OCI-LY7 (cell line): Measurements from ENCODE around the gene TSG101. TPM values are rescaled to one million over a fixed set of nuclear protein-coding genes. Genes with fewer than 3 reads are reported as not detected.

Source experiments
- BruUV-seq: library from RNA; stranded (reverse); fragments of 400-500 nt; replicated peaks from 2 replicates; lab custom pipeline; 2021; lab: Mats Ljungman, UMichigan
- CTCF ChIA-PET: fragments of 300-600 bp; sonication (Branson Sonifier 250); formaldehyde crosslinking; loops from one replicate; lab custom pipeline; 2022; ENCODE audit warnings: antibody characterized with exemption; ENCODE audit not compliant: unreplicated experiment; lab: Charles Lee
- POLR2A ChIA-PET: fragments of 300-600 bp; sonication (Branson Sonifier 250); formaldehyde crosslinking; loops from one replicate; lab custom pipeline; 2022; ENCODE audit warnings: antibody characterized with exemption; lab: Charles Lee
- DNase-seq: peaks from one replicate; pipeline ENCODE4 v3.0.0-alpha.2; 2015; ENCODE audit warnings: low spot score
- H2AFZ ChIP-seq: fragments of 200-600 bp; sonication (generic), shearing (Covaris generic); 2 replicates; pipeline ENCODE4 v1.6.1; 2014; ENCODE audit warnings: mild to moderate bottlenecking, antibody characterized with exemption, low read length, moderate library complexity
- H3K27ac ChIP-seq: fragments of 200-600 bp; sonication (generic); 2 replicates; pipeline ENCODE4 v1.5.1; 2014; ENCODE audit warnings: mixed run types, low read depth, mild to moderate bottlenecking, moderate library complexity, low read length, inconsistent platforms; ENCODE audit not compliant: poor library complexity, severe bottlenecking
- H3K36me3 ChIP-seq: fragments of 200-600 bp; sonication (generic); 2 replicates; pipeline ENCODE4 v1.6.1; 2014; ENCODE audit warnings: mild to moderate bottlenecking, antibody characterized with exemption, low read length, moderate library complexity, mixed read lengths; ENCODE audit not compliant: insufficient read depth
- H3K4me1 ChIP-seq: fragments of 200-600 bp; sonication (generic); 2 replicates; pipeline ENCODE4 v1.5.1; 2014; ENCODE audit warnings: mild to moderate bottlenecking, low read length; ENCODE audit not compliant: insufficient read depth, poor library complexity, severe bottlenecking
- H3K4me2 ChIP-seq: fragments of 200-600 bp; sonication (generic); 2 replicates; pipeline ENCODE4 v1.6.1; 2014; ENCODE audit warnings: mild to moderate bottlenecking, low read length
- H3K4me3 ChIP-seq: fragments of 200-600 bp; sonication (generic); 2 replicates; pipeline ENCODE4 v1.5.1; 2014; ENCODE audit warnings: mild to moderate bottlenecking, low read depth, low read length; ENCODE audit not compliant: poor library complexity, severe bottlenecking
- H3K79me2 ChIP-seq: fragments of 200-600 bp; sonication (generic); 2 replicates; pipeline ENCODE4 v1.6.1; 2016; ENCODE audit warnings: low read depth, mild to moderate bottlenecking, low read length, moderate library complexity, mixed read lengths; ENCODE audit not compliant: insufficient read depth
- H3K9me2 ChIP-seq: fragments of 200-600 bp; sonication (generic); 2 replicates; pipeline ENCODE4 v1.6.1; 2016; ENCODE audit warnings: mild to moderate bottlenecking, low read length, mixed read lengths; ENCODE audit not compliant: insufficient read depth
- H3K9me3 ChIP-seq: fragments of 200-600 bp; sonication (generic); 2 replicates; pipeline ENCODE4 v1.6.1; 2014; ENCODE audit warnings: mild to moderate bottlenecking, mixed run types, low read length, mixed read lengths
- H4K20me1 ChIP-seq: fragments of 200-600 bp; sonication (generic); 2 replicates; pipeline ENCODE4 v1.6.1; 2014; ENCODE audit warnings: mild to moderate bottlenecking, antibody characterized with exemption, low read length, moderate library complexity, mixed read lengths; ENCODE audit not compliant: insufficient read depth
- EZH2phosphoT487 ChIP-seq: fragments of 200-600 bp; sonication (generic); IDR thresholded peaks from 2 replicates; pipeline ENCODE4 v1.6.1; 2018; ENCODE audit warnings: low read depth, borderline replicate concordance, mild to moderate bottlenecking, mixed run types, antibody characterized with exemption, low read length, moderate library complexity, mixed read lengths
- intact Hi-C: fragments of 100-400 bp; cut with micrococcal nuclease; formaldehyde crosslinking; loops from one replicate; pipeline ENCODE4 v1.10.0; 2022; ENCODE audit not compliant: unreplicated experiment
- total RNA-seq, 2 experiments: library from RNA; depleted of rRNA in 1 of 2; stranded (reverse); fragments of >200 nt in 1 of 2; shearing (Covaris generic) in 1 of 2; gene quantifications; 2 replicates each; pipeline ENCODE4 v1.2.3, GENCODE V29; 2014 to 2022
- TF ChIP-seq, protein P1 (sequence below): fragments of 200-600 bp; sonication (generic); conservative IDR thresholded peaks from 2 replicates; pipeline ENCODE4 v1.5.1; 2014; ENCODE audit warnings: mild to moderate bottlenecking, antibody characterized with exemption, low read length, moderate library complexity, mixed read lengths

The TSG101 gene
- total RNA-seq, 2 experiments from 2014 or later, result 54.2 to 96.8 TPM

DNA sequence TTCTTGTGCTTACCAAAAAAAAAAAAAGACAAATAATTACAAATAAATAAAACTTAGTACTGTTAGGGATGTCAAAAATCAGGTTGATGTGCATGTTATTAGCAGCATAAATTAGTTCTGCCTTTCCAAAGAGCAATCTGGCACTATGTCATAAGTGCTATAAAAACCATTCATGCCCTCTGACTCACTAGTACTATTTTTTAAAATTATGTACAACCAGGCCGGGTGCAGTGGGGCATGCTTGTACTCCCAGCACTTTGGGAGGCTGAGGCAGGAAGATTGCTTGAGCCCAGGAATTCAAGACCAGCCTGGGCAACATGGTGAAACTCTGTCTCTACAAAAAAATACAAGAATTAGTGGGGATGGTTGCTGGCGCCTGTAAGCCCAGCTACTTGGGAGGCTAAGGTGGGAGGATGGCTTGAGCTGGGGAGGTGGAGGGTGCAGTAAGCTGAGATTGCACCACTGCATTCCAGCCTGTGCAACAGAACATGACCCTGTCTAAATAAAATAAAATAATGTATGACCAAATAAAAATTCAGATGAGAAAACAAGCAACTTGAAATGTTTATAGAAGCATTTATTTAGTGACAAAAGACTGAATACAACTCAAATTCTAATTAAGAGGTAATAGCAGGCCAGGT, 36.5 kb upstream of the TSG101 start:
- Histone ChIP-seq H3K79me2 (no peaks in the 10 kb centered on the region), H3K9me2 (no peaks in the 10 kb centered on the region), H3K4me1 (no peaks in the 10 kb centered on the region), H2AFZ (no peak overlapping the region), H3K27ac (no peak overlapping the region), H3K9me3 (no peaks in the 10 kb centered on the region), H3K4me2 (no peak overlapping the region), H3K4me3 (no peak overlapping the region), H3K36me3 (no peaks in the 10 kb centered on the region), H4K20me1 (no peaks in the 10 kb centered on the region)
- no peak for TF ChIP-seq EZH2phosphoT487
- TF ChIP-seq, protein P1, sequence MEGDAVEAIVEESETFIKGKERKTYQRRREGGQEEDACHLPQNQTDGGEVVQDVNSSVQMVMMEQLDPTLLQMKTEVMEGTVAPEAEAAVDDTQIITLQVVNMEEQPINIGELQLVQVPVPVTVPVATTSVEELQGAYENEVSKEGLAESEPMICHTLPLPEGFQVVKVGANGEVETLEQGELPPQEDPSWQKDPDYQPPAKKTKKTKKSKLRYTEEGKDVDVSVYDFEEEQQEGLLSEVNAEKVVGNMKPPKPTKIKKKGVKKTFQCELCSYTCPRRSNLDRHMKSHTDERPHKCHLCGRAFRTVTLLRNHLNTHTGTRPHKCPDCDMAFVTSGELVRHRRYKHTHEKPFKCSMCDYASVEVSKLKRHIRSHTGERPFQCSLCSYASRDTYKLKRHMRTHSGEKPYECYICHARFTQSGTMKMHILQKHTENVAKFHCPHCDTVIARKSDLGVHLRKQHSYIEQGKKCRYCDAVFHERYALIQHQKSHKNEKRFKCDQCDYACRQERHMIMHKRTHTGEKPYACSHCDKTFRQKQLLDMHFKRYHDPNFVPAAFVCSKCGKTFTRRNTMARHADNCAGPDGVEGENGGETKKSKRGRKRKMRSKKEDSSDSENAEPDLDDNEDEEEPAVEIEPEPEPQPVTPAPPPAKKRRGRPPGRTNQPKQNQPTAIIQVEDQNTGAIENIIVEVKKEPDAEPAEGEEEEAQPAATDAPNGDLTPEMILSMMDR, result no peak
- no peak for DNase-seq
- intact Hi-C loops, result no loop called here
- POLR2A ChIA-PET, result interaction anchor here (0.8 kb wide), 1 partner anchor 37 kb away, joined by 3 read pairs; no protein-coding TSS in a partner anchor
- no TSS peak for BruUV-seq
- CTCF ChIA-PET, result interaction anchor here (0.6 kb wide), 1 partner anchor 159 kb away, joined by 3 read pairs; no protein-coding TSS in a partner anchor

DNA sequence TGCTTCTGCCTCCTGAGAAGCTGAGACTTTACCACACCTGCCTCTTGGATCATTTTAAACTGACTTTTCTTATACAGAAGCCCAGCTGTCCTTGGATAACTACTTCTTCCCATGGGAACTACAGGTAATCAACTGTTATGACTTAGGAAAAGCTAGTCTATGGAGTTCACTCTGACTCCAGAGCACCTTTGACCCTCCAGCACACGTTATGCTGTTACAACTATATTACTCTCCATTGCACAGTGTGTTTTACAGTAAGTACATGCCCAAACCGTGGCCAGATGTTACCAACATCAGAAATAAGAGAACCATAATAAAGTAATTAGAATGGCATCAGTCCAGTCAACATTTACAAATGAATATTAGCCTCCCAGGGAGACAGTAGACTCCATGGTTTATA, 21.3 kb upstream of the TSG101 start:
- DNase-seq, result no peak
- ChIA-PET POLR2A (interaction anchor here (1.1 kb wide), 1 partner anchor 28 kb away, joined by 4 read pairs; no protein-coding TSS in a partner anchor), CTCF (no interaction called here)
- H3K36me3 ChIP-seq, result no peaks in the 10 kb centered on the region
- H3K79me2 ChIP-seq, result no peaks in the 10 kb centered on the region
- H4K20me1 ChIP-seq, result no peaks in the 10 kb centered on the region
- no peak overlapping the region for H2AFZ ChIP-seq
- BruUV-seq, result no TSS peak
- no peaks in the 10 kb centered on the region for H3K9me2 ChIP-seq
- H3K9me3 ChIP-seq, result no peaks in the 10 kb centered on the region
- intact Hi-C loops, result loop anchor here (10.0 kb wide), 1 partner anchor 217 kb away; no protein-coding TSS in a partner anchor
- H3K4me2 ChIP-seq, result no peak overlapping the region
- no peaks in the 10 kb centered on the region for H3K4me1 ChIP-seq
- no peak overlapping the region for H3K27ac ChIP-seq
- TF ChIP-seq EZH2phosphoT487, result no peak
- TF ChIP-seq, protein P1, result no peak
- no peak overlapping the region for H3K4me3 ChIP-seq
